Osteoblast (primary cell): Measurements from ENCODE around the gene SF3A1. TPM values are rescaled to one million over a fixed set of nuclear protein-coding genes. Genes with fewer than 3 reads are reported as not detected.
A peak's percentile ranks its signal among the peaks of the same experiment; 100 is the strongest.

Experiments
- DNase-seq: peaks from one replicate; pipeline ENCODE4 v3.0.0; 2011; ENCODE audit warnings: low spot score, mixed read lengths; ENCODE audit not compliant: insufficient read length; ENCODE audit errors: missing footprints
- H2AFZ ChIP-seq: 2 replicates; pipeline ENCODE4 v1.6.0; 2011; ENCODE audit warnings: mild to moderate bottlenecking, low read length
- H3K27ac ChIP-seq: 2 replicates; pipeline ENCODE4 v1.5.1; 2011; ENCODE audit warnings: mild to moderate bottlenecking, low read depth, low read length, moderate library complexity
- H3K27me3 ChIP-seq: 2 replicates; pipeline ENCODE4 v1.6.0; 2012; ENCODE audit warnings: mild to moderate bottlenecking, control low read depth, inconsistent platforms, low read length, moderate library complexity; ENCODE audit not compliant: insufficient read depth
- H3K36me3 ChIP-seq: 2 replicates; pipeline ENCODE4 v1.5.1; 2011; ENCODE audit warnings: mild to moderate bottlenecking, low read length, control low read depth, moderate library complexity; ENCODE audit not compliant: insufficient read depth
- H3K4me1 ChIP-seq: 2 replicates; pipeline ENCODE4 v1.5.1; 2011; ENCODE audit warnings: mild to moderate bottlenecking, low read length, control low read depth, moderate library complexity; ENCODE audit not compliant: insufficient read depth
- H3K4me2 ChIP-seq: 2 replicates; pipeline ENCODE4 v1.6.0; 2011; ENCODE audit warnings: mild to moderate bottlenecking, low read length; ENCODE audit not compliant: insufficient read depth
- H3K4me3 ChIP-seq: fragments of 200-600 bp; sonication (generic); 3 replicates; pipeline ENCODE4 v1.5.1; 2012; ENCODE audit warnings: mild to moderate bottlenecking, low read length, inconsistent platforms; ENCODE audit not compliant: insufficient read depth
- H3K79me2 ChIP-seq: 2 replicates; pipeline ENCODE4 v1.6.0; 2012; ENCODE audit warnings: mild to moderate bottlenecking, low read length, control low read depth, inconsistent platforms; ENCODE audit not compliant: insufficient read depth
- H3K9me3 ChIP-seq: 2 replicates; pipeline ENCODE4 v1.5.1; 2011; ENCODE audit warnings: low read depth, low read length, control low read depth
- H4K20me1 ChIP-seq: 2 replicates; pipeline ENCODE4 v1.6.0; 2012; ENCODE audit warnings: mild to moderate bottlenecking, low read length, control low read depth; ENCODE audit not compliant: insufficient read depth
- CTCF ChIP-seq: IDR thresholded peaks from 2 replicates; pipeline ENCODE4 v1.5.1; 2011; ENCODE audit warnings: mild to moderate bottlenecking, low read depth, low read length, moderate library complexity; ENCODE audit errors: extremely low read depth
- total RNA-seq: library from RNA; depleted of rRNA; stranded (reverse); fragments of >200 nt; gene quantifications from 2 replicates; pipeline ENCODE4 v1.2.3, GENCODE V29; 2012

SF3A1 gene
- total RNA-seq, 1 donor, result 21.7 TPM

- peak; percentile 50 for DNase-seq
- H3K9me3 ChIP-seq, result no peaks in the 10 kb centered on the region
- H3K79me2 ChIP-seq, result no peaks in the 10 kb centered on the region
- H3K36me3 ChIP-seq, result no peaks in the 10 kb centered on the region
- no peak overlapping the region for H3K4me2 ChIP-seq
- no peak overlapping the region for H3K27ac ChIP-seq
- H3K4me3 ChIP-seq, result no peak overlapping the region
- H2AFZ ChIP-seq, result no peak overlapping the region
- H4K20me1 ChIP-seq, result peaks cover 8% of the 10 kb centered on the region
- no peaks in the 10 kb centered on the region for H3K27me3 ChIP-seq
- H3K4me1 ChIP-seq, result peaks cover 21% of the 10 kb centered on the region
- TF ChIP-seq CTCF, result no peak
Observed at GRCh38 chr22:30285176-30285845, 71.4 kb downstream of the SF3A1 start.

GRCh38 chr22:30284666-30285065 lies 72.0 kb downstream of the SF3A1 start:
- peak; percentile 3 for DNase-seq
- no peak for TF ChIP-seq CTCF

GRCh38 chr22:30284172-30284571 lies 72.5 kb downstream of the SF3A1 start:
- TF ChIP-seq CTCF, result no peak
- no peak overlapping the region for H3K4me3 ChIP-seq
- H3K4me1 ChIP-seq, result peaks cover 26% of the 10 kb centered on the region
- H2AFZ ChIP-seq, result no peak overlapping the region
- H3K27me3 ChIP-seq, result no peaks in the 10 kb centered on the region
- DNase-seq, result peak; percentile 57
- H3K27ac ChIP-seq, result no peak overlapping the region
- H3K36me3 ChIP-seq, result no peaks in the 10 kb centered on the region
- peaks cover 8% of the 10 kb centered on the region for H4K20me1 ChIP-seq
- no peak overlapping the region for H3K4me2 ChIP-seq
- H3K9me3 ChIP-seq, result no peaks in the 10 kb centered on the region
- H3K79me2 ChIP-seq, result no peaks in the 10 kb centered on the region

More at GRCh38 chr22:30284666-30285065, 72.0 kb downstream of the SF3A1 start:
- Histone ChIP-seq H3K4me1 (peaks cover 21% of the 10 kb centered on the region), H3K79me2 (no peaks in the 10 kb centered on the region), H2AFZ (no peak overlapping the region), H4K20me1 (peaks cover 8% of the 10 kb centered on the region), H3K4me3 (no peak overlapping the region), H3K27me3 (no peaks in the 10 kb centered on the region), H3K27ac (no peak overlapping the region), H3K4me2 (no peak overlapping the region), H3K36me3 (no peaks in the 10 kb centered on the region), H3K9me3 (no peaks in the 10 kb centered on the region)

GRCh38 chr22:30283342-30283741 lies 73.4 kb downstream of the SF3A1 start:
- Histone ChIP-seq H2AFZ (no peak overlapping the region), H3K4me2 (no peak overlapping the region), H3K36me3 (no peaks in the 10 kb centered on the region), H3K4me3 (no peak overlapping the region), H3K79me2 (no peaks in the 10 kb centered on the region), H3K4me1 (peaks cover 31% of the 10 kb centered on the region), H3K27me3 (no peaks in the 10 kb centered on the region), H4K20me1 (peaks cover 8% of the 10 kb centered on the region), H3K9me3 (no peaks in the 10 kb centered on the region), H3K27ac (no peak overlapping the region)
- TF ChIP-seq CTCF, result no peak
- peak; percentile 60 for DNase-seq
